ENCODE measurements around the gene KRT1. TPM values are rescaled to one million over a fixed set of nuclear protein-coding genes. Genes with fewer than 3 reads are reported as not detected.

The KRT1 gene
- total and polyA plus RNA-seq, 10 of the 15 experiments (the other 5 are each of a cell fraction or from before 2014, with no cell fraction given): not detected

DNA sequence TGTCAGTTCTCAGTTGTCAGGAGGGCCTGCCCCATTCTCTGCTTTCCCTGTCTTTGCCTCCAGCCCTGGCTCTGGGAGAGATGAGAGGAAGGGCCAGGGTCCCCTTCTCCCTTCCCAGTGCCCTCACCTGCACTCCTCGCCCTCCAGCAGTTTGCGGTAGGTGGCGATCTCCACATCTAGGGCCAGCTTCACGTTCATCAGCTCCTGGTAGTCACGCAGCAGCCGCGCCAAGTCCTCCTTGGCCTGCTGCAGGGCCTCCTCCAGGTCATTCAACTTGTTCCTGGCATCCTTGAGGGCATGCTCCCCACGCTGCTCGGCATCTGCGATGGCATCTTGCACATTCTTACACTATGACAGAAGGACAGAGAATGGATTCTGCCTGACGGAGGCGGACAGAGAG lies 33.6 kb downstream of the KRT1 start (continued):
- TF ChIP-seq SPI1 (IDR thresholded peaks at IDR 0.05; ENCODE audit: borderline replicate concordance, insufficient read depth, low read depth, low read length) (no peak), ZNF622 (IDR thresholded peaks at IDR 0.05) (no peak), CHD4 (IDR thresholded peaks at IDR 0.05) (no peak)

DNA sequence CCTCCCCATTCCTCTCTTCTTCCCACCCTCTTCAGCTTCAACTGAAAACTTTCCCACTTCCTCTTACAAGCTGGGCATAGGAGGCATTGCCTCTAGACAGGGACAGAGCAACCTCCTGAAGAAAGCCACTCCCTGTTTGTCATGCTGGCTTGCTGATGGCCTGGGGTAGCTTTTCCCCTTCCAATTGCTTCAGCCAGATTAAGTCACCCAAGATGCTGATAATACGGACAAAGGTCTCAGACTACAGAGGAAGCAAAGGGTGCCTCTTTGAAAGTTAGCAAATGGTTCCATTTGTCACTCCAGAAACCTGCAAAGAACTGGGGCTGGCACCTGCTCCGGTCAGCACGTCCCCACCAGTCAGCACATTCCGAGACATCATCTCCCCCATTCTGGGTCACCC lies 34.2 kb downstream of the KRT1 start:
- Histone ChIP-seq H3K27ac (ENCODE audit: control insufficient read depth, insufficient read depth) (no peak overlapping the region), H3K36me3 (ENCODE audit: control insufficient read depth in 2 of 2, insufficient read depth in 2 of 2, low read length in 1 of 2) (no peaks in the 10 kb centered on the region), H3K4me1 (ENCODE audit: control insufficient read depth, insufficient read depth, low read length) (no peaks in the 10 kb centered on the region), H3K27me3 (replicated peaks in 1 of 2; ENCODE audit: control insufficient read depth in 2 of 2, insufficient read depth in 2 of 2, low read length in 1 of 2) (peaks cover 2 to 3% of the 10 kb centered on the region in 2 experiments; a peak in 2 of 4 replicates), H3K9ac (ENCODE audit: control insufficient read depth, insufficient read depth, low read length) (no peak overlapping the region), H3K4me2 (ENCODE audit: control insufficient read depth, insufficient read depth) (no peak overlapping the region), H3K4me3 (no peak overlapping the region), H4K20me1 (ENCODE audit: control insufficient read depth, insufficient read depth) (no peaks in the 10 kb centered on the region; the same call in 1 of the 2 replicates), H2AFZ (ENCODE audit: control insufficient read depth, low read depth, low read length) (no peak overlapping the region), H3K79me2 (ENCODE audit: control insufficient read depth, insufficient read depth, low read length) (no peaks in the 10 kb centered on the region), H3K9me3 (replicated peaks; ENCODE audit: control insufficient read depth, insufficient read depth, low read length) (no peaks in the 10 kb centered on the region)
- no peak for DNase-seq (ENCODE audit: low read depth, low spot score)
- in situ Hi-C loops (cut with MboI): no loop called here
- 34% methylated on average over 4 of the region's 4 CpGs for WGBS (ENCODE audit: insufficient coverage, insufficient replicate concordance, low lambda C conversion rate, missing lambda C conversion rate)
- ChIA-PET CTCF (no interaction called here), SMC1A (ENCODE audit: uncharacterized antibody, unreplicated experiment) (no interaction called here), POLR2A (no interaction called here), RAD21 (ENCODE audit: unreplicated experiment) (no interaction called here)
- BruUV-seq (replicated peaks): no TSS peak
- TF ChIP-seq RELB (IDR thresholded peaks at IDR 0.05; ENCODE audit: low read depth) (no peak), STAT3 (IDR thresholded peaks at IDR 0.05; ENCODE audit: low read depth, low read length) (no peak), LARP7 (IDR thresholded peaks at IDR 0.05) (no peak), ESRRA (IDR thresholded peaks at IDR 0.05; ENCODE audit: low read length) (no peak), KLF5 (IDR thresholded peaks at IDR 0.05; ENCODE audit: partially characterized antibody) (no peak), SPI1 (IDR thresholded peaks at IDR 0.05; ENCODE audit: borderline replicate concordance, insufficient read depth, low read depth, low read length) (peak; percentile 36; the same call in 1 of the 2 replicates)
- no peak for FAIRE-seq
- intact Hi-C loops (cut with micrococcal nuclease; ENCODE audit: unreplicated experiment): no loop called here
- ATAC-seq: no peak

All from GM12878 (cell line).